ENCODE results near the gene SLC16A6.
"Not testable (repeated sequence)": the region's sequence is repeated elsewhere in the genome, so short reads cannot be mapped to it uniquely, and the experiment has no call there.

Gene SLC16A6

GRCh38 chr17:68290955-68291835, at the start of gene SLC16A6, which contains the start of gene ARSG:
Gene SLC16A6, minus strand, starts transcription at chr17:68291127. Its CDS starts 12,807 bp downstream, at chr17:68278320.
Gene ARSG, plus strand, starts transcription at chr17:68291495. Its CDS starts 15,999 bp downstream, at chr17:68307494.
- peak; percentile 72 for DNase-seq (ENCODE audit: low read depth)

- DNase-seq (ENCODE audit: low read depth), result no peak
These were observed 43.5 kb upstream of the SLC16A6 start for GRCh38 chr17:68334393-68334792.

GRCh38 chr17:68331932-68332331, 41.0 kb upstream of the SLC16A6 start:
- not testable (repeated sequence) for DNase-seq (ENCODE audit: low read depth)

- no peak for DNase-seq (ENCODE audit: low read depth)
These were observed 38.4 kb upstream of the SLC16A6 start for GRCh38 chr17:68329331-68329730.

DNA sequence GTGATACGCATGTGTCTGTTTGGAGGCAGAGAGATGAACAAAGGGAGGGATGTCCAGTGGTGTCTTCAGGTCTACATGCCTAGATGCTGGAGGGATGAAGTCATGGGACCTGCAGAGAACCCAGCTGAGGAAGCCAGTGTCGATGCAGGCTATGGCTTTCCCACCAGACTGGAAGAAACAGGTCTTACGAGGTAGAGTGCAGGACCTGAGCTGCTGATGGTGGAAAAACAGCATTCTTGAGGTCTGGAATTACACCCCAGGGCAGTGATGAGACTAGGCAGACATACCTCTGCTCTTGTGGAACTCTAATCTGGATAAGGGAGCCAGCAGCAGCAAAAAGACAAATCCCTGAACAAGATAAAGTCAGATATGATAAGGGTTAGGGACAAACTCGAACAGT, 37.7 kb upstream of the SLC16A6 start:
- DNase-seq (ENCODE audit: low read depth), result no peak

DNA sequence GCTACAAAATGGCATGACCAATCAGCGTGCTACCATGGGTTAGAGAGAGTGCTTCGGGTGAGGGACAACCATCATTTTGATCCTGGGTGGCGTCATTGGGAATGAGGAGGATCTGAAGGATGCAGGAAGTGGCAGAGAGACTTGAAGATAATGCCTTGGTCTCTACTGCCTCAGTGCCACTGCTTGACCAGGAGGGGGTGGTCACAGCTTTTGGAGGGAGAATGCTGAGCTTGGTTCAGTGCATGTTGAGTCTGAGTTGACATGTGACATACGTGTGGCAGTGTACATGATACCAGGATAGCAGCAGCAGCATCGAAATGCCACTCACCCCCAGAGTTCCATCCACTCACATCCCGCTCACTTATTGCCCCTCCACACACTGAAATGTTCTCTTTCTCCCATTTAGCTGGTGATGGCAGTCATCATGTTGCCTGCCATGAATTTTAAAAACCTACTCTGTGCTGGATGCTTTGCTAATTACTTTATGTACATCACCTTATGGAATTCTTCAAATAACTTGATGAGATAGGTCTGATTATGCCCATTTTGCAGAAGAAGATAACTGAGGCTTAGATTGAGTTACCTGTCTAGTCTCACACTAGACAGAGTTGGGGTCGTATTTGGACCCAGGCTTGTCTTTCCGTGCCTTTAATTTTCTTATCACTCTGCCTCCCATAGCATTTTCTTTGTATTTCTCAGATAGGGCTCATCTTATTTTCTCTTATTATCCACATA, 37.1 kb upstream of the SLC16A6 start:
- DNase-seq (ENCODE audit: low read depth), result no peak

DNA sequence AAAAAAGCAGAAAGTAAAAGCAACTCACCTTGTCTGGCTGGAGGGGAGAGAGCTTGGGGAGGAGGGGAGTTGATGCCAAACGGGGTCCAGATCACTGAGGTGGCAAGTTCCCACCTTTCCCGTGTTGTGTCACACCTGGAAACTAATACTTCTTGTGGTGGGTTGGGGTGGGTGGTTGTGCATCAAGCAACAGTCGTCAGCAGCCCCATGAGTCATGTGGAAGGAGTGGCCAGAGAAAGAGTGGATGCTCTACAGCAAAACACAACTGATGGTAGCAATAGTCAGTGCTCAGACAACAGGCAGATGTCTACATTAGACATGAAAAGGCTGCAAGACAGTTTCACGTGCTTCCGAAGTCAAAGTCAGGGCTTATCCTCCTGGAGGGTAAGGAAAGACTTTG, 35.8 kb upstream of the SLC16A6 start:
- no peak for DNase-seq (ENCODE audit: low read depth)

DNA sequence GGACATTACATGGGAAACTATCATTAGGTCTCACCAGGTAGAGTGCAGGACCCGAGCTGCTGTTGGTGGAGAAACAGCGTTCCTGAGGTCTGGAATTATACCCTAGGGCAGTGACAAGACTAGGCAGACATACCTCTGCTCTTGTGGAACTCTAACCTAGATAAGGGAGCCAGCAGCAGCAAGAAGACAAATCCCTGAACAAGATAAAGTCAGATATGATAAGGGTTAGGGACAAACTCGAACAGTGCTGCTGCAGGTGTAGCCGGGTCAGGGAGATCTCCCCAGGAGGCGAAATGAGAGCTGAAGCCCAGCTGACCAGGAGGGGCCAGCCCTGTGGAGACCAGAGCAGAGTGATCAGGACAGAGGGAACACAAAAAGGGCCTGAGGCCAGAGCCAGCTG, 35.0 kb upstream of the SLC16A6 start:
- no peak for DNase-seq (ENCODE audit: low read depth)

- DNase-seq (ENCODE audit: low read depth), result no peak
These were observed 33.9 kb upstream of the SLC16A6 start for GRCh38 chr17:68324654-68325336.

DNA sequence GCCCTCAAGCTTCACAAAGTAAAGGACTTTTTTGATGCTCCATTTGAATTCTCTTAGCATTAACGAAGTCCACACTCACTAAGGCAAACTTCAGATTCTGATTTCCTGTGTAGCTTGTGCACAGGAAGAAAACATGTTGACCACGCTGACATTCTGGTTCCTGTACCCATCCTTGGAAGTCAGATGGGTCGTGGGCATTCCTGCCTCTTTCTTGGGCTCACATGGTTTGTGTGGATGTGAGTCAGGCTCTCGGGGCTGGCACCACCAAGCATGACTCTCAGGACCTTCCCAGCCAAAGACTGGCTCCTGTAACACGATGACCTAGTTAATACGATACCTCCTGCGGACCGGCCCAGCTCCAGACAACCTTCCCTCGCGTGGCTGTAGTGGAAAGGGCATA, 33.2 kb upstream of the SLC16A6 start:
- DNase-seq (ENCODE audit: low read depth), result no peak

GRCh38 chr17:68322630-68323029, 31.7 kb upstream of the SLC16A6 start:
- no peak for DNase-seq (ENCODE audit: low read depth)

GRCh38 chr17:68321556-68321954, 30.6 kb upstream of the SLC16A6 start:
- no peak for DNase-seq (ENCODE audit: low read depth)

DNA sequence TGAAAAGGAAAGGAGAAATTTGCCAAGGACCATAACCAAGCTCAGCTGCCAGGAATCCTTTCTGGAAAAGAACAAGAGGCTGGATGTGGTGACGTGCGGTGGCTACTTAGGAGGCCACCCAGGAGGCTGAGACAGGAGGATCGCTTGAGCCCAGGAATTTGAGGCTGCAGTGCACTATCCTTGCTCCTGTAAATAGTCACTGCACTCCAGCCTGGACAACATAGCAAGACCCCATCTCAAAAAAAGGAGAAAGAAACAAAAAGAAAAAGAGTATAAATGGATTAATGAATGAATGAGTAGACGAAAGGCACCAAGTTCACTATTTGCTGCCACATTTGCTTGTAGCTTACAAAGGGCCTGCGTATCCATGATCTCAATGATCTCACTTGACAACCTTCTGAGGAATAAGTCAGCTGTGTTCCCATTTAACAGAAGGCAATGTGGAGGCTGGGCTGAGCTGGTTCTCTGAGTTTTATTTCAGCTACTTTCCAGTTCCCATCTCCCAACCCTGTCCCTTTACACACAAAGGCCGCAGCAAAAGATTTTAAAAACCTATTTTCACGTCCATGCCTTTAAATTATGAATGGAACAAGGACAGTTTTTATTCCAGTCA, 30.1 kb upstream of the SLC16A6 start:
- DNase-seq (ENCODE audit: low read depth), result no peak

GRCh38 chr17:68320311-68320865, 29.5 kb upstream of the SLC16A6 start:
- no peak for DNase-seq (ENCODE audit: low read depth)

DNA sequence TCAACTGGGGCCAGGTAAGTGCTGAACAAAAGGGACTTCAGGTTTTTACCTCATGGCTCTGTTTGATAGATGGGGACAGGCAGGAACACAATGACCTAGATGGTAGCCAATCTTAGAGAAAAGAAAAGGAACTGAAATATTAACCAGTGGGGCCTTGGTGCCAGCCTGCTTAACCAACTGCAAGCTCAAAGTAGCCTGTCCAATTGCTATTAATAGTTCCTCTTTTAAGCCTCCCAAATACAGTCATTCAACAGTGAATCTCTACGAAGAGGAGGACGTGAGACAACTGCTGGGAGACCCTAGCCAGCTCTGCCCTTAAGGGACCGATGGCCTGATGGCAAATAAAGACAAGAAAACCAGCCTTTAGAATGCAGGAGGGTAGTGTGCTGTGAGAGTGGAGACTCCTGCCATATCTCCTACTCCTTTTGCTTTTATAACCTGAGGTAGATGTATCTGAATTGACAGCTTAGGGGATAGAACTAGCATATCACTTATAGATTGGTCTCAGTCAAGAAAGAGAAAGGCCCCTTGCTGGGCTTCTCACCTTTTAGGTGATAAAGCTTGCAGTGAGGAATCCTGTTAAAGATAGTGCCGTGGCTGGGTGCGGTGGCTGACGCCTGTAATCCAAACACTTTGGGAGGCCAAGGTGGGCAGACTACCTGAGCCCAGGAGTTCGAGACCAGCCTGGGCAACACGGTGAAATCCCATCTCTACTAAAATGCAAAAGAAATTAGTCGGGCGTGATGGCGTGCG, 28.7 kb upstream of the SLC16A6 start:
- no peak for DNase-seq (ENCODE audit: low read depth)

DNA sequence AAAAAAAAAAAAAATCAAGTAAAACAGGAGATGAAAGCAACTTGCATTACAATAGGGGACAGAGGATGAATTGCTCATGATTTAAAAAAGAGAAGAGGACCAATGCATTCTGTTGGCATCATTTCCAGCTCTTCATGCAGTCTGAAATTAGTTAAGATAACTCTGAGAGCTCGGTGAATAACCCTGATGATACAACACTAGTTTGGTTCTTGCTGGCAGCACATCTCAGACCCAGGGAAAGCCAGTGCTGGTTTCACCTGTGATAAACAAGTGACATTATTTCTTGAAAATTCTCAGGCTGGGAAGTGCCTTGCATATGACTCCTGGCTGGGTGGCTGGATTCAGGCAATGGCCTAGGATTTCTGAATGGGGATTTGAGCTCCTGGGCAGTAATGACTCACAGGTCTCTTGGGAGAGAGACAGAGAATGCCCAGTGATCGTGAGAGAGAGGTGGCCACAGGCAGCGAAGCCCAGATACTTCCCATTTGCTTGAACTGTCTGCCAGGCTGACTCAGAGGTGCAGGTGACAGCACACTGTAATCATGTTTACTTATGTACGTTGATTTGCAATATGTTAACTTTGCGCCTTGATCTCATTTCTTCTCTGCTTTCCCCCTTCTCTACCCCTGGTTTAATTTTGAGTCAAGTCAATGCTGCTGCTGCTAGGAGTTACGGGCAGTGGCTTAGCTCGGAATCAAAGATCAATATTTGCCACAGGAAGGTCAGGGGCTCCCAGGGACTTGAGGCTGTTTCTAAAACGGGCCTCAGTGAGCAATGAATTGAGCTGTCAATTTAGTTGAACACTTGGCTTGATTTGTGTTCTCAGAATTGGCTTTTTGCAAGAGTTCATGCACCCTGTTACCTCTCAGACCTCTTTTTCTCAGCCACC, 27.4 kb upstream of the SLC16A6 start:
- no peak for DNase-seq (ENCODE audit: low read depth)

DNA sequence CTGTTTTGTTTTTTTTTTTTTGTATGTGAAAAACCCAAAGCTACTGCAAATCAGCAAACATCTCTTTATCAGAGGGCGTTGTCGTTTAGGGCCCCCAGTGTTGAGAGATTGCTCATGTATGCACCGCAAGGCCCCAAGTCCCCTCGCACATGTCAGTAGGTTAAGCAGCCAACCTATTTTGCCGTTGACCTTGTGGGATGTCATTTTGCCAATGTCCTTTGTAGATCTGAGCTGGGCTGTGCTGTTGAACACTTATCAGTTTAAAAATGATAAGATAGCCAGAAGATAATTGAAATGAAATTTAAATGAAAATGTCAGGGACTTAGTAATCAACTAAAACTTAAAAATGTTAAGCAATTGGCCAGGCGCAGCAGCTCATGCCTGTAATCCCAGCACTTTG, 26.5 kb upstream of the SLC16A6 start:
- DNase-seq (ENCODE audit: low read depth), result no peak

DNA sequence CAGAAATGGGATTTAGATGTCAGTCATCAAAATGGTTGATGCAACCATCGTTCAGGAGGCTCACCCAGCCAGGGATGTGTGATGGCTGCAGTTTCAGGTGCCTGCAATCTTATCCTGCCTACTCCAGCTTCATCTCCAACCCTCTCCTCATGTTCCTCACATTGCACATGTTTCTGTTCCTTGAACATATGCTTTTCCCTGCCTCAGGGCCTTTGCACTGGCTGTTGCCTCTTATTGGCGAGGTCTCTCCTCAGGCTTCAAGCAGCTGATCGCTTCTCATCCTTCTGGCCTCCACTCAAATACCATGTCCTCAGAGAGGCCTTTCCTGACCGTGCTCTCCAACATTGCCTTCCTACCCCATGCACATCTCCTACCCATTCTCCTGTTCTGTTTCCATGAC, 25.0 kb upstream of the SLC16A6 start:
- DNase-seq (ENCODE audit: low read depth), result no peak

- DNase-seq (ENCODE audit: low read depth), result no peak
These were observed 24.1 kb upstream of the SLC16A6 start for GRCh38 chr17:68314916-68315535.

GRCh38 chr17:68310152-68310551, 19.2 kb upstream of the SLC16A6 start:
- no peak for DNase-seq (ENCODE audit: low read depth)
